ENCODE results near the gene GOLPH3. TPM values are rescaled to one million over a fixed set of nuclear protein-coding genes. Genes with fewer than 3 reads are reported as not detected.

The GOLPH3 gene
- total and polyA plus RNA-seq, 2 of the 8 experiments (the other 6 are each of a cell fraction or from before 2014, with no cell fraction given), result 53.7 to 93.6 TPM

GRCh38 chr5:32173267-32174010, 680 bp downstream of the GOLPH3 start (continued):
- TF ChIP-seq CHD7 (IDR thresholded peaks at IDR 0.05; ENCODE audit: insufficient replicate concordance, low read length) (peak; percentile 29), KDM4A (IDR thresholded peaks at IDR 0.05; ENCODE audit: low read depth, low read length, severe bottlenecking) (peak; percentile 24), MAX (IDR thresholded peaks at IDR 0.05) (no peak), HDAC2 (IDR thresholded peaks at IDR 0.05; ENCODE audit: borderline replicate concordance in 1 of 2, low read depth in 2 of 2, low read length in 2 of 2) (0 out of 4 replicates have a peak, but pooled peaks of 1 of the 2 experiments have one; percentile 44), CEBPB (IDR thresholded peaks at IDR 0.05; ENCODE audit: low read depth, low read length) (no peak), SIN3A (conservative IDR thresholded peaks at IDR 0.05 in 1 of 2, IDR thresholded peaks at IDR 0.05 in 1 of 2; ENCODE audit: low read depth in 1 of 2, low read length in 2 of 2) (0 out of 4 replicates have a peak, but pooled peaks of 1 of the 2 experiments have one; percentile 60), FOSL1 (IDR thresholded peaks at IDR 0.05; ENCODE audit: insufficient read depth, low read depth, low read length) (0 out of 2 replicates have a peak, but pooled peaks have one; percentile 66), ASH2L (IDR thresholded peaks at IDR 0.05; ENCODE audit: low read length) (peak; percentile 13), CREB1 (IDR thresholded peaks at IDR 0.05) (peak; percentile 87; the same call in 1 of the 2 replicates)

All from H1 (cell line).